Upper lobe of right lung (tissue), 1 donor: Measurements from ENCODE around the gene RUNX1. TPM values are rescaled to one million over a fixed set of nuclear protein-coding genes. Genes with fewer than 3 reads are reported as not detected.

Source experiments
- ATAC-seq: fragments of 200-7000 bp; cut with Tn5 transposase; one replicate; pipeline ENCODE4 v1.9.1; 2020; ENCODE audit warnings: mild to moderate bottlenecking, moderate library complexity
- DNase-seq: peaks from one replicate; pipeline ENCODE4 v3.0.0-alpha.2; 2020
- H3K27ac ChIP-seq: fragments of 200-600 bp; one replicate; pipeline ENCODE4 v1.8.0; 2022
- H3K27me3 ChIP-seq: fragments of 200-600 bp; one replicate; pipeline ENCODE4 v1.8.0; 2022; ENCODE audit warnings: mild to moderate bottlenecking
- H3K36me3 ChIP-seq: fragments of 200-600 bp; one replicate; pipeline ENCODE4 v1.8.0; 2022
- H3K4me1 ChIP-seq: fragments of 200-600 bp; one replicate; pipeline ENCODE4 v1.8.0; 2022
- H3K4me3 ChIP-seq: fragments of 200-600 bp; one replicate; pipeline ENCODE4 v1.8.0; 2022; ENCODE audit warnings: mild to moderate bottlenecking
- H3K9me3 ChIP-seq: fragments of 200-600 bp; one replicate; pipeline ENCODE4 v1.8.0; 2022
- intact Hi-C: fragments of 100-400 bp; cut with DNase I; formaldehyde crosslinking; loops from one replicate; pipeline ENCODE4 v1.11.0; 2022
- total RNA-seq: library from RNA; stranded (reverse); fragmentation: NEBNext Ultra II Directional; extraction: Animal tissue kit (Norgen Biotek cat#: 25700); gene quantifications from one replicate; pipeline ENCODE4 v1.2.1, GENCODE V29; 2021
- TF ChIP-seq, protein P1 (sequence below): fragments of 200-600 bp; IDR thresholded peaks from one replicate; pipeline ENCODE4 v1.8.0; 2022; ENCODE audit warnings: antibody characterized with exemption
- donor health status: DM: no; HTN: yes; CAD: no; lungs with severe emphysema.

The RUNX1 gene
- total RNA-seq, 1 donor from 2014 or later: 86.9 TPM

DNA sequence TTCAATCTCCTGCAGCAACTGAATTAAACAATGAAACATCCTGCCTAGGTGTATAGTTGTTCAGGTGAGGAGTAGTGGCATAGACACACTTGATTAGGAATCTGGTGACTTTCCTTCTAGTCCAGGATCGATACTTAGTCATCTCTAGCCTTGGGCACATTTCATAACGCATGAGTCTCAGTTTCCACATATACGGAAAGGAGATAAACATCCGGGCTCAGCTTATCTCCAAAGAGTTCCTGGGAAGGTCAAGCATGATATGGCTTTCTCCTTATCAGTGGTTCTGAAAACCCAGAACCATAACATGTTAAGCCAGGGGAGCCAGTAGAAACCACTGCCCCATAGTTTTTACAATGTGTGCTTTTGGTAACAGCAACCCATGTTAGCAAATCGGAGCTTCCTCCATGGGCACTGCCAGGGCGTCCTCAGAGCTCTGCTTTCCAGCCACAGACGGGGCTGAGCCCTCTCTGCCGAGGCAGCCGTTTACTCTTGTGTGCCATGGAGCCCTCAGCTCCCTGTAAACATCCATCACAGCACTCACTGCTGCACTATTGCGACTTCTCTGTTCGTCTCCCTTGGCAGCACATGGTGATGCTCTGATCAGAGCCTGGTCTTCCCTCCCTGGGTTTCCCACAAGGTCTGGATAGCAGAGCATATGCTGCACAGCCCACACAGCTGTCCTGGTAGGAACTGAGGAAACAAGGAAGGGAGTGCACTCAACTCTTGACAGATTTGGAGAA is 34.6 kb downstream of the RUNX1 start:
- Histone ChIP-seq H3K4me1 (no peaks in the 10 kb centered on the region), H3K27ac (no peak overlapping the region), H3K27me3 (no peaks in the 10 kb centered on the region), H3K9me3 (no peaks in the 10 kb centered on the region), H3K36me3 (no peaks in the 10 kb centered on the region), H3K4me3 (no peak overlapping the region)
- no peak for DNase-seq
- TF ChIP-seq, protein P1, sequence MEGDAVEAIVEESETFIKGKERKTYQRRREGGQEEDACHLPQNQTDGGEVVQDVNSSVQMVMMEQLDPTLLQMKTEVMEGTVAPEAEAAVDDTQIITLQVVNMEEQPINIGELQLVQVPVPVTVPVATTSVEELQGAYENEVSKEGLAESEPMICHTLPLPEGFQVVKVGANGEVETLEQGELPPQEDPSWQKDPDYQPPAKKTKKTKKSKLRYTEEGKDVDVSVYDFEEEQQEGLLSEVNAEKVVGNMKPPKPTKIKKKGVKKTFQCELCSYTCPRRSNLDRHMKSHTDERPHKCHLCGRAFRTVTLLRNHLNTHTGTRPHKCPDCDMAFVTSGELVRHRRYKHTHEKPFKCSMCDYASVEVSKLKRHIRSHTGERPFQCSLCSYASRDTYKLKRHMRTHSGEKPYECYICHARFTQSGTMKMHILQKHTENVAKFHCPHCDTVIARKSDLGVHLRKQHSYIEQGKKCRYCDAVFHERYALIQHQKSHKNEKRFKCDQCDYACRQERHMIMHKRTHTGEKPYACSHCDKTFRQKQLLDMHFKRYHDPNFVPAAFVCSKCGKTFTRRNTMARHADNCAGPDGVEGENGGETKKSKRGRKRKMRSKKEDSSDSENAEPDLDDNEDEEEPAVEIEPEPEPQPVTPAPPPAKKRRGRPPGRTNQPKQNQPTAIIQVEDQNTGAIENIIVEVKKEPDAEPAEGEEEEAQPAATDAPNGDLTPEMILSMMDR: no peak
- peak; percentile 37 for ATAC-seq
- intact Hi-C loops: no loop called here

DNA sequence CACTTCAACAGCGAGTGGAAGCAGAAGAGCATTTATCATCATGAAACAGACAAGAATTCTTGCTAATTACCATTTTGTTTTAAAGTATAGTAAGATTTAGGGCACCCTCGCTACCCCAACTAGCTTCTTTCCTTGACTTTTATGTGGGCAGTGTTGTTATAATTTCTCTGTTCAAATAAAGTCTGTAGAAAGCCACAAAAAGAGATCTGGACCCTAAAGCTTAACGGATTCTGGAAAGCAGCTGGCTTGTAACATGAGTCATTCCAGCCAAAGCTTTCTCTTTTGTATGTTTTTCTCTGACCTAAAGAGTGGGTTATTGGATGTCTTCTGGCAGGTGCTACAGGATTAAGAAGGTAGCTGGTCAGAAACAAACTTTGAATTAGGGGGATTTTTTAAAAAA is 37.4 kb downstream of the RUNX1 start:
- H3K27me3 ChIP-seq: no peaks in the 10 kb centered on the region
- no peak overlapping the region for H3K27ac ChIP-seq
- no peak for ATAC-seq
- intact Hi-C loops: no loop called here
- TF ChIP-seq, protein P1: no peak
- DNase-seq: no peak
- no peak overlapping the region for H3K4me3 ChIP-seq
- no peaks in the 10 kb centered on the region for H3K4me1 ChIP-seq
- no peaks in the 10 kb centered on the region for H3K36me3 ChIP-seq
- no peaks in the 10 kb centered on the region for H3K9me3 ChIP-seq

- no peaks in the 10 kb centered on the region for H3K9me3 ChIP-seq
- no peak overlapping the region for H3K4me3 ChIP-seq
- H3K4me1 ChIP-seq: no peaks in the 10 kb centered on the region
- H3K27me3 ChIP-seq: no peaks in the 10 kb centered on the region
- DNase-seq (no peak), ATAC-seq (no peak)
- intact Hi-C loops: no loop called here
- TF ChIP-seq, protein P1: no peak
- no peaks in the 10 kb centered on the region for H3K36me3 ChIP-seq
- H3K27ac ChIP-seq: no peak overlapping the region
Measured at GRCh38 chr21:35010447-35010846, 38.7 kb downstream of the RUNX1 start.

DNA sequence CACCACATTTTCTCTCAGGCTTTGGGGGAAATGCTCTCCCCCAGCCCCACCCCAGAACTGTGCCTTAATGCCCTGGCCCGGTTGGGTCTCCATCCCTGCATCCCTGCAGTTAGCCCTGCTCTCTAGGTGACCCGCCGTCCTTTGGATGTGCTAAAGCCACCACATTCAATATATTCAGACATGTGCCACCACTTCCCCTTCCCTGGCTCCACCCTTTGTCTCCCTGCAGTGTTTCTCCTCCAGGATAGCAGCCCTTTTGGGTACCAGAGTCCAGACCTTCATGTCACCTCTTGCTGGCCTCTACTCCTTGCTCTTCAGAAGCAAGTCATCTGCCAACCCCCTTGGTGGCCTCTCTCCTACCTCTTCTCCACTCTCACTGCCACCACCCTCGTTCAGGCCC is 41.8 kb downstream of the RUNX1 start:
- intact Hi-C loops: no loop called here
- H3K4me1 ChIP-seq: no peaks in the 10 kb centered on the region
- no peaks in the 10 kb centered on the region for H3K36me3 ChIP-seq
- TF ChIP-seq, protein P1: no peak
- DNase-seq (no peak), ATAC-seq (peak; percentile 62)
- H3K4me3 ChIP-seq: no peak overlapping the region
- H3K27me3 ChIP-seq: no peaks in the 10 kb centered on the region
- no peak overlapping the region for H3K27ac ChIP-seq
- no peaks in the 10 kb centered on the region for H3K9me3 ChIP-seq

DNA sequence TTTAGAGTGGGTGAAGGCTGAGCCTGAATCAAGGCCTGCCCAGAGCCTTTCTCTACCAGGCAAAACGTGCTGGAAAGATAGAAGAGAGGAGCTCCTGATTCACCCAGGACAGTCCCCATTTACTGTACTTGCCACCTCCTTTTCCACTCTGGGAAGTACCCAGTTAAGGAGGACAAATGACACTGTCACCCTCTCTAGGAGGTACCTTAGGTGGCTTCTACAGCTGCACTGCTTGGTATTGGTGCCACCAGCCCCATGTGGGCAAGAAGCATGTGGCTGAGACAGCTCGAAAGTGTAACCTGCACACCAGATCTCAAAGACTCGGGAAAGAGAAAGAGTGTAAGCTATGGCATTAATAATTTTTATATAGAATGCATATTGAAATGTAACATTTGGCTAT is 42.3 kb downstream of the RUNX1 start:
- no peaks in the 10 kb centered on the region for H3K36me3 ChIP-seq
- TF ChIP-seq, protein P1: no peak
- no peak overlapping the region for H3K27ac ChIP-seq
- intact Hi-C loops: no loop called here
- H3K4me1 ChIP-seq: no peaks in the 10 kb centered on the region
- no peak overlapping the region for H3K4me3 ChIP-seq
- H3K27me3 ChIP-seq: no peaks in the 10 kb centered on the region
- no peaks in the 10 kb centered on the region for H3K9me3 ChIP-seq
- DNase-seq (no peak), ATAC-seq (no peak)

DNA sequence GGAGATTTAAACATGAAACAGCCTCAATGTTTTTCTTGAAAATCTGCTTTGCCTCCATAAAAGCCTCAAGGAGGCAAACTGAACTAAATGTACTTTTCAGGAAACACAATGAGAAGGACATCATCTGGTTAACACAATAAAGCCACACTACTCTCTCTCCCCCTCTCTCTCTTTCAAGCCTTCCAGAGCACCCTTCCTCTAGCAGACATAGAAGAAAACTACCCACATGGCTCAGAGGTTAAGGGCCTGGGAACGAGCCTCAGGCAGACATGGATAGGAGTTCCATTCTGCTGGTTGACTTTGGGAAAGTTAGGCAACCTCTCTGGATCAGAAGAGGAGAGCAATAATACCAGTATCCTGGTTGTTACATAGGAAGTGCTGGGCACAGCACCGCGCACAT is 42.9 kb downstream of the RUNX1 start:
- H3K27ac ChIP-seq: no peak overlapping the region
- ATAC-seq (no peak), DNase-seq (no peak)
- TF ChIP-seq, protein P1: no peak
- H3K36me3 ChIP-seq: no peaks in the 10 kb centered on the region
- intact Hi-C loops: no loop called here
- H3K4me1 ChIP-seq: no peaks in the 10 kb centered on the region
- H3K27me3 ChIP-seq: no peaks in the 10 kb centered on the region
- no peaks in the 10 kb centered on the region for H3K9me3 ChIP-seq
- H3K4me3 ChIP-seq: no peak overlapping the region
